Measurements from ENCODE around the gene VAV2. TPM values are rescaled to one million over a fixed set of nuclear protein-coding genes. Genes with fewer than 3 reads are reported as not detected.

The VAV2 gene
- total and polyA plus RNA-seq, 7 donors = 3.8 to 23.3 (median 7.2) TPM

DNA sequence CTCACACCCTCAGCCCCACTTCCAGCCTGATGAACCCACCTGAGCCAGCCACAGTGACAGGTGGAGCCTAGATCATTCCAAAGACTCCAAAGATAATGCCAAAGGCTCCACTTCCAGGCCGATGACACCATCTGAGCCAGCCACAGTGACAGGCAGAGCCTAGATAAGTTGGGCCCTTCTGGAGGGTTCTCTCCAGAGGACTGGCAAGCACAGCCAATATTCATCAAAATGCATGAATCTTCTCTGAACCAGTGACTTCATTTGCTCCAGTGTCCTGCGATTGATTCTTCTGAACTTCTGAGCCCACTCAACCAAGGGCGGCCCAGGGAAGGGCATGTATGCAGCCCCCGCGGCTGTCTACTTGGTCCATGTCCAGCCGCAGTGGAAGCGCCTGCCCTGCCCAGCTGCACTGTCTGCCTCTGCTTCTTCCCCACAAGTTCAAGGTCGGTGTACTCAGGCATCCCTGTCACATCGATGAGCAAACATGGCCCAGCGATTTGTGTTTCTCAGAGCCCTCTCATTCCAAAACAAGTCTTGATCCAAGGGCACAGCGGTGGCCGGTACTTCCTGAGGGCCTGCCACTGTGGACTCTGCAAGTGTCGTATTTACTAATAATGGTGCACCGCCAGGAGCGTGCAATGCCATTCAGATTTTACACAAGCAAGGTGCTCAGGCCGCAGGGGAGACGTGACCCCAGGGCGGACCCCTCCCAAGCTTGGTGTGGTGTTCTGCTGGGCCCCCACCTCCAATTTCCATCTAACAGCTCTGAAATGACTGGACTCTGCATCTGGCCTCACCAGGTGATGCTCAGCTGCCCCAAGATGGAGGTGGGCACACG is 107.0 kb downstream of the VAV2 start:
- no peak overlapping the region for H3K27ac ChIP-seq
- WGBS, 2 donors = 93 to 94% methylated on average over 19 of the region's 19 CpGs
- TF ChIP-seq, protein P1, sequence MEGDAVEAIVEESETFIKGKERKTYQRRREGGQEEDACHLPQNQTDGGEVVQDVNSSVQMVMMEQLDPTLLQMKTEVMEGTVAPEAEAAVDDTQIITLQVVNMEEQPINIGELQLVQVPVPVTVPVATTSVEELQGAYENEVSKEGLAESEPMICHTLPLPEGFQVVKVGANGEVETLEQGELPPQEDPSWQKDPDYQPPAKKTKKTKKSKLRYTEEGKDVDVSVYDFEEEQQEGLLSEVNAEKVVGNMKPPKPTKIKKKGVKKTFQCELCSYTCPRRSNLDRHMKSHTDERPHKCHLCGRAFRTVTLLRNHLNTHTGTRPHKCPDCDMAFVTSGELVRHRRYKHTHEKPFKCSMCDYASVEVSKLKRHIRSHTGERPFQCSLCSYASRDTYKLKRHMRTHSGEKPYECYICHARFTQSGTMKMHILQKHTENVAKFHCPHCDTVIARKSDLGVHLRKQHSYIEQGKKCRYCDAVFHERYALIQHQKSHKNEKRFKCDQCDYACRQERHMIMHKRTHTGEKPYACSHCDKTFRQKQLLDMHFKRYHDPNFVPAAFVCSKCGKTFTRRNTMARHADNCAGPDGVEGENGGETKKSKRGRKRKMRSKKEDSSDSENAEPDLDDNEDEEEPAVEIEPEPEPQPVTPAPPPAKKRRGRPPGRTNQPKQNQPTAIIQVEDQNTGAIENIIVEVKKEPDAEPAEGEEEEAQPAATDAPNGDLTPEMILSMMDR (IDR thresholded peaks at IDR 0.05) = no peak
- TF ChIP-seq EP300 (IDR thresholded peaks at IDR 0.05) (no peak), POLR2A (IDR thresholded peaks at IDR 0.05) (no peak), POLR2AphosphoS5 (IDR thresholded peaks at IDR 0.05) (no peak)
- DNase-seq = no peak
- no peaks in the 10 kb centered on the region for H3K27me3 ChIP-seq
- intact Hi-C loops (cut with DNase I) = no loop called here
- H3K4me3 ChIP-seq = no peak overlapping the region
- H3K4me1 ChIP-seq = no peaks in the 10 kb centered on the region
- no peaks in the 10 kb centered on the region for H3K36me3 ChIP-seq
- H3K9me3 ChIP-seq = no peaks in the 10 kb centered on the region

DNA sequence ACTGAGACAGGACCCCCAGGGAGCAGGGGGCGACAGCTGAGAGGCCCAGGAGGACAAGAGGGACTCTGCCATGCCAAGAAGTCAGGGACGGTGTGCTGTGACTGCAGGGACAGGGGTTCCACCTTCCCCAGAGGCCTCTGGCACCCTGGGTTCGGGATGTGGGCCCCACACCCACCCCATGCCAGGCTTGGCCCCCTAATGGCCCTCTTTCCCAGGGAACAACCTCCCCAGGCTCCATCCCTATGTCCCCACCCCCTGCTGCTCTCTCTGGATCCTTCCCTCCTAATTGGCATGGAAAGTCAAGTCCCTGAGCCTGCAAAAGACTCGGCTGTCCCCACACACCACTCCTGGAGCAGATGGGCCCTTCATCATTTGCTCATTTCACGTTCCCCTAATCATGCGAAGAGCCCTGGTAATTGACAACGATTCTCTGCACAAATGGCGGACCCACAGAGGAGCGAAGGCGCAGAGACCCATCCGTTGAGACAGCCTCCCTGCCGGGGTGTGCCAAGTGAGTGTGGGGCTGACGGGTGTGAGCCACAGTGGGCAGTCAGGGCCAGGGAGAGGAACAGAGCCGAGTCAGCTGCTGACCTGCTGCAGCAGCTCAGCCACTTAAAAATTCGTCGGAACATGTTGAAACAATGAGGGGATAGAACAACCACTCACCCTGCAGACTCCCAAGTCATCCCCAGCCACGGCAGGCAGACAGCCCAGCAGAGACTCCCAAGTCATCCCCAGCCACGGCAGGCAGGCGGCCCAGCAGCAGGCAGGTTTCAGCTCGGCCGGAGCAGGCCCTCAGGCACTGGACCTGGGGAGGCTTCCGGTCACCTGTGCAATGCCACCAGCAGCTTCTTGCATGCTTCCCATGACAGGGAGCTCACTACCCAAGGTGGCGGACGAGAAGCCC is 109.0 kb downstream of the VAV2 start:
- Histone ChIP-seq H3K27me3 (no peaks in the 10 kb centered on the region), H3K4me3 (no peak overlapping the region), H3K36me3 (no peaks in the 10 kb centered on the region), H3K27ac (no peak overlapping the region), H3K4me1 (no peaks in the 10 kb centered on the region), H3K9me3 (no peaks in the 10 kb centered on the region)
- WGBS, 2 donors = 92 to 94% methylated on average over 24 of the region's 24 CpGs
- TF ChIP-seq POLR2A (IDR thresholded peaks at IDR 0.05) = no peak
- intact Hi-C loops (cut with DNase I) = no loop called here
- DNase-seq = no peak

DNA sequence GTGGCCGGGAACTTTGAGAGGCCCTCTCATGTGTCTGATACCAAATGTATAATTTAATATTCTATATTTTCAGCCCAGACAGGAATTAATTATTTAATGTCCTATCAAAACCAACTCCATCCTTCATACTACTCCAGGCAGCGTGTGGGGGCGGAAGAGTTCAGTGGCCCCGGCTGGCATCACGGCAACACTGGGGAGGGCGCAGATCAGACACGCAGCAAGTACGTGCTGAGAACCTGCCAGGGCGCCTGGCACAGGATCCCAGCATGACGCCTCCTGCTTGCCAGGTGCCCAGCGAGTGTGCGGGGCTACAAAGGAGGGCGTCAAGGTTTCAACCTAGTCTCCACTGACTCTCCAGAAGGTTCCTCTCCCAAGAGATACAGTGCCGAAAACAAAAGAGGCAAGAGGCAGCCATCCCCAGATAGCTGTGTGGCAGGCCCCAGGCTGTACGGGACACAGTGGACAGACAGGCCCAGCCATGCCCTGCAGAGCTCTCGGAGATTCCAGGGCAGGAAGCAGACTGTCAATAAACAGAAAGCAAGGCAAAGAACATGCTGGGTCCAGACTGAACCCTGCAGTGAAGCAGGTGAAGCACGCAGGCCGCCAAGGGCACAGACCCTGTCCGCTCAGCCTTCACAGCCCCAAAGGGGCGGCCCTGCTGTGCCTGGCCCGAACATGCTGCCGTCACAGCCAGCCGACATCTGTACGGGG is 110.3 kb downstream of the VAV2 start:
- no peak overlapping the region for H3K27ac ChIP-seq
- TF ChIP-seq POLR2A (IDR thresholded peaks at IDR 0.05) (no peak), POLR2AphosphoS5 (IDR thresholded peaks at IDR 0.05) (no peak), EP300 (IDR thresholded peaks at IDR 0.05) (no peak)
- TF ChIP-seq, protein P1 (IDR thresholded peaks at IDR 0.05) = no peak
- H3K4me1 ChIP-seq = no peaks in the 10 kb centered on the region
- H3K9me3 ChIP-seq = no peaks in the 10 kb centered on the region
- 92 to 93% methylated on average over 24 of the region's 24 CpGs for WGBS, 2 donors
- intact Hi-C loops (cut with DNase I) = no loop called here
- H3K4me3 ChIP-seq = no peak overlapping the region
- H3K27me3 ChIP-seq = no peaks in the 10 kb centered on the region
- no peak for DNase-seq
- no peaks in the 10 kb centered on the region for H3K36me3 ChIP-seq

DNA sequence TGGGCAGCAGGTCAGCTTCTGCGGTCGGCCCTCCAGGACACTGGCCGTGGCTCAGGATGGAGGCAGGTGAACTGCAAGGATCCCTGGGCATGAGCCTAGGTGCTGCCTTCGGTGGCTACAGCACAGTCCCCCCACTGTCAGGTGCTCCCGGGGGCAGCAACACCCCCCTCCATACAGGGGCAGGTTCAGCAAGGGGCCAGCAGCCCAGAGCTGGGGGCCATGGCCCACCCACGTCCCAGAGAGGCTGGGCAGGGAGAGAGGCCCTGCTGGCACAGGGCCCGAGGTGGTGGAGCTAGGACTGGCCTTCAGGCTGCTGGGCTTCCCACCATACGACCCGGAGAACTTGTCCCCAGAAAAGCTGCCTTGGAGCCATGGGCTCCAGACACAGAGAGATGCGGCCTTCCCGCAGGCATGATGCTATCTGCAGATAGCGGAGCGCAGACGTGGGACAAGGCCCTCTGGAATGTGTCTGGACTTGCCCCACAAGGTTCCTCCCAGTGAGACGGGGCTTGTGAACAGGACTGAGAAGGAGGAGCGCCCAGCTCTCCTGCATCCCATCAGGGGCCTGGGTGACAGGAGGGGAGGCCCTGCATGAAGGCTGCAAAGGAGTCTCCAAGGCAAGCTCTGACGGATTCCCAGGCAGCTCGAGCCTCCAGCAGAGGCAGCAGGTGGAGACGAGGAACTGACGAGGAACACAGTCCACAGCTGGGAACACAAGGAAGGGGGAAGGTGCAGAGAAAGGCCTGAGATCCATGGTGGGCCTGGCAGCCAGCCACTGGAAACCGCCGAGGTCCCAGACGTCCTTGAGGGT is 111.1 kb downstream of the VAV2 start:
- TF ChIP-seq, protein P1 (IDR thresholded peaks at IDR 0.05) = no peak
- TF ChIP-seq POLR2AphosphoS5 (IDR thresholded peaks at IDR 0.05) (no peak), POLR2A (IDR thresholded peaks at IDR 0.05) (no peak), EP300 (IDR thresholded peaks at IDR 0.05) (no peak)
- H3K9me3 ChIP-seq = no peaks in the 10 kb centered on the region

More for the DNA sequence above, 111.1 kb downstream of the VAV2 start:
- H3K4me3 ChIP-seq = no peak overlapping the region
- H3K4me1 ChIP-seq = no peaks in the 10 kb centered on the region
- H3K27ac ChIP-seq = no peak overlapping the region
- intact Hi-C loops (cut with DNase I) = no loop called here
- no peak for DNase-seq
- H3K36me3 ChIP-seq = no peaks in the 10 kb centered on the region
- WGBS, 2 donors = 85 to 86% methylated on average over 23 of the region's 23 CpGs
- no peaks in the 10 kb centered on the region for H3K27me3 ChIP-seq

Measured in sigmoid colon (tissue), 7 donors.